HEK293 (cell line): ENCODE results near the gene SET.

Experiments used
- HIC1 ChIP-seq: fragments of 450-650 bp; formaldehyde crosslinking; IDR thresholded peaks from 2 replicates; pipeline ENCODE4 v1.5.1; 2016; ENCODE audit warnings: missing biosample characterization, missing genetic modification characterization
- KLF10 ChIP-seq: fragments of 450-650 bp; IDR thresholded peaks from 2 replicates; pipeline ENCODE4 v1.5.1; 2018; ENCODE audit warnings: missing biosample characterization, mild to moderate bottlenecking, missing genetic modification characterization
- KLF7 ChIP-seq: fragments of 450-650 bp; formaldehyde crosslinking; IDR thresholded peaks from 2 replicates; pipeline ENCODE4 v1.5.1; 2016; ENCODE audit warnings: missing biosample characterization, missing genetic modification characterization, borderline replicate concordance
- KLF8 ChIP-seq: fragments of 450-650 bp; formaldehyde crosslinking; IDR thresholded peaks from 2 replicates; pipeline ENCODE4 v1.5.1; 2016; ENCODE audit warnings: missing biosample characterization, missing genetic modification characterization
- PRDM1 ChIP-seq: fragments of 450-650 bp; formaldehyde crosslinking; IDR thresholded peaks from 2 replicates; pipeline ENCODE4; 2016; ENCODE audit warnings: missing biosample characterization, missing genetic modification characterization
- PRDM4 ChIP-seq: fragments of 450-650 bp; formaldehyde crosslinking; IDR thresholded peaks from 2 replicates; pipeline ENCODE4 v1.5.1; 2017; ENCODE audit warnings: missing biosample characterization, missing genetic modification characterization
- SP3 ChIP-seq: fragments of 450-650 bp; formaldehyde crosslinking; IDR thresholded peaks from 2 replicates; pipeline ENCODE4 v1.5.1; 2016; ENCODE audit warnings: missing biosample characterization, missing genetic modification characterization
- ZBTB8A ChIP-seq: fragments of 450-650 bp; formaldehyde crosslinking; IDR thresholded peaks from 2 replicates; pipeline ENCODE4 v1.5.1; 2016; ENCODE audit warnings: missing biosample characterization, missing genetic modification characterization
- ZEB2 ChIP-seq: fragments of 450-650 bp; formaldehyde crosslinking; IDR thresholded peaks from 2 replicates; pipeline ENCODE4 v1.5.1; 2016; ENCODE audit warnings: missing biosample characterization, missing genetic modification characterization
- ZNF114 ChIP-seq: fragments of 450-650 bp; formaldehyde crosslinking; IDR thresholded peaks from 2 replicates; pipeline ENCODE4 v1.5.0; 2017; ENCODE audit warnings: missing biosample characterization, missing genetic modification characterization
- ZNF16 ChIP-seq: fragments of 450-650 bp; formaldehyde crosslinking; IDR thresholded peaks from 2 replicates; pipeline ENCODE4 v1.5.1; 2016; ENCODE audit warnings: low read depth, missing biosample characterization, missing genetic modification characterization
- ZNF18 ChIP-seq: fragments of 450-650 bp; formaldehyde crosslinking; IDR thresholded peaks from 2 replicates; pipeline ENCODE4 v1.5.1; 2016; ENCODE audit warnings: missing biosample characterization, missing genetic modification characterization
- ZNF221 ChIP-seq: fragments of 450-650 bp; formaldehyde crosslinking; IDR thresholded peaks from 2 replicates; pipeline ENCODE4 v1.5.1; 2017; ENCODE audit warnings: missing biosample characterization, missing genetic modification characterization, borderline replicate concordance
- ZNF23 ChIP-seq: fragments of 450-650 bp; formaldehyde crosslinking; IDR thresholded peaks from 2 replicates; pipeline ENCODE4 v1.5.1; 2016; ENCODE audit warnings: missing biosample characterization, missing genetic modification characterization, borderline replicate concordance
- ZNF311 ChIP-seq: fragments of 450-650 bp; formaldehyde crosslinking; IDR thresholded peaks from 2 replicates; pipeline ENCODE4 v1.5.1; 2017; ENCODE audit warnings: missing biosample characterization, missing genetic modification characterization, borderline replicate concordance
- ZNF350 ChIP-seq: fragments of 450-650 bp; formaldehyde crosslinking; IDR thresholded peaks from 2 replicates; pipeline ENCODE4 v1.5.0; 2017; ENCODE audit warnings: missing biosample characterization, mild to moderate bottlenecking, missing genetic modification characterization
- ZNF366 ChIP-seq: fragments of 450-650 bp; formaldehyde crosslinking; conservative IDR thresholded peaks from 2 replicates; pipeline ENCODE4 v1.5.1; 2016; ENCODE audit warnings: missing biosample characterization, missing genetic modification characterization
- ZNF416 ChIP-seq: fragments of 450-650 bp; formaldehyde crosslinking; IDR thresholded peaks from 2 replicates; pipeline ENCODE4 v1.5.1; 2016; ENCODE audit warnings: missing biosample characterization, missing genetic modification characterization
- ZNF449 ChIP-seq: fragments of 450-650 bp; formaldehyde crosslinking; IDR thresholded peaks from 2 replicates; pipeline ENCODE4 v1.5.1; 2017; ENCODE audit warnings: missing biosample characterization, mild to moderate bottlenecking, missing genetic modification characterization, moderate library complexity
- ZNF473 ChIP-seq: fragments of 450-650 bp; formaldehyde crosslinking; IDR thresholded peaks from 2 replicates; pipeline ENCODE4 v1.5.1; 2017; ENCODE audit warnings: missing biosample characterization, missing genetic modification characterization
- ZNF529 ChIP-seq: fragments of 450-650 bp; formaldehyde crosslinking; IDR thresholded peaks from 2 replicates; pipeline ENCODE4 v1.5.1; 2017; ENCODE audit warnings: missing genetic modification characterization, missing biosample characterization; ENCODE audit not compliant: insufficient replicate concordance
- ZNF585B ChIP-seq: fragments of 450-650 bp; formaldehyde crosslinking; IDR thresholded peaks from 2 replicates; pipeline ENCODE4 v1.5.1; 2016; ENCODE audit warnings: missing biosample characterization, missing genetic modification characterization
- ZNF596 ChIP-seq: fragments of 450-650 bp; IDR thresholded peaks from 2 replicates; pipeline ENCODE4 v1.5.0; 2018; ENCODE audit warnings: missing biosample characterization, mild to moderate bottlenecking, missing genetic modification characterization, moderate library complexity
- ZNF645 ChIP-seq: fragments of 450-650 bp; formaldehyde crosslinking; IDR thresholded peaks from 2 replicates; pipeline ENCODE4; 2016; ENCODE audit warnings: missing biosample characterization, missing genetic modification characterization
- ZNF654 ChIP-seq: fragments of 450-650 bp; formaldehyde crosslinking; IDR thresholded peaks from 2 replicates; pipeline ENCODE4 v1.5.1; 2016; ENCODE audit warnings: low read depth, missing biosample characterization, missing genetic modification characterization
- ZNF670 ChIP-seq: fragments of 450-650 bp; formaldehyde crosslinking; IDR thresholded peaks from 2 replicates; pipeline ENCODE4 v1.5.1; 2016; ENCODE audit warnings: missing biosample characterization, missing genetic modification characterization, low read depth
- ZNF707 ChIP-seq: fragments of 450-650 bp; formaldehyde crosslinking; IDR thresholded peaks from 2 replicates; pipeline ENCODE4 v1.5.1; 2016; ENCODE audit warnings: missing biosample characterization, missing genetic modification characterization
- ZNF747 ChIP-seq: fragments of 450-650 bp; formaldehyde crosslinking; IDR thresholded peaks from 2 replicates; pipeline ENCODE4 v1.5.1; 2016; ENCODE audit warnings: missing biosample characterization, missing genetic modification characterization
- ZNF776 ChIP-seq: fragments of 450-650 bp; formaldehyde crosslinking; IDR thresholded peaks from 2 replicates; pipeline ENCODE4 v1.5.0; 2017; ENCODE audit warnings: missing biosample characterization, missing genetic modification characterization, borderline replicate concordance
- ZNF830 ChIP-seq: fragments of 450-650 bp; IDR thresholded peaks from 2 replicates; pipeline ENCODE4 v1.5.0; 2018; ENCODE audit warnings: missing biosample characterization, missing genetic modification characterization, low read depth, mild to moderate bottlenecking, moderate library complexity
- ZXDB ChIP-seq: fragments of 450-650 bp; formaldehyde crosslinking; IDR thresholded peaks from 2 replicates; pipeline ENCODE4 v1.5.1; 2016; ENCODE audit warnings: missing biosample characterization, missing genetic modification characterization

Gene SET

GRCh38 chr9:128689820-128690683 lies 1.0 kb downstream of the SET start (continued):
- TF ChIP-seq ZNF645 (tag by site-specific recombination): no peak
- no peak for TF ChIP-seq ZNF776
- TF ChIP-seq ZNF830 (tag by site-specific recombination): no peak
- TF ChIP-seq ZNF473 (tag by site-specific recombination): no peak
- no peak for TF ChIP-seq SP3 (tag by site-specific recombination)
- TF ChIP-seq ZNF366 (tag by site-specific recombination): no peak
- TF ChIP-seq ZNF114 (tag by site-specific recombination): no peak
- no peak; the same call in 1 of the 2 replicates for TF ChIP-seq ZXDB
- no peak for TF ChIP-seq ZNF416 (tag by site-specific recombination)
- TF ChIP-seq KLF10: peak; percentile 38; the same call in 1 of the 2 replicates
- TF ChIP-seq ZNF654: no peak
- no peak for TF ChIP-seq ZNF350 (tag by site-specific recombination)
- TF ChIP-seq KLF7 (tag by site-specific recombination): no peak
- no peak for TF ChIP-seq HIC1 (tag by site-specific recombination)
- TF ChIP-seq ZNF707 (tag by site-specific recombination): no peak
- TF ChIP-seq ZNF596 (tag by site-specific recombination): no peak
- peak; percentile 69 for TF ChIP-seq ZBTB8A (tag by site-specific recombination)
- no peak for TF ChIP-seq KLF8
- no peak for TF ChIP-seq ZNF311 (tag by site-specific recombination)
- TF ChIP-seq ZNF747 (tag by site-specific recombination): no peak
- TF ChIP-seq ZNF16 (tag by site-specific recombination): no peak
- no peak for TF ChIP-seq ZNF585B
- no peak for TF ChIP-seq ZNF18 (tag by site-specific recombination)
- TF ChIP-seq PRDM4: no peak
- TF ChIP-seq PRDM1 (tag by site-specific recombination): no peak
- no peak for TF ChIP-seq ZNF221
- no peak for TF ChIP-seq ZEB2 (tag by site-specific recombination)
- no peak for TF ChIP-seq ZNF670 (tag by site-specific recombination)
- no peak for TF ChIP-seq ZNF529 (tag by site-specific recombination)
- TF ChIP-seq ZNF449 (tag by site-specific recombination): peak; percentile 19; the same call in 1 of the 2 replicates
- no peak for TF ChIP-seq ZNF23 (tag by site-specific recombination)
